GM12873 (cell line): ENCODE measurements around the gene LIPF.

Experiments used
- CTCF ChIP-seq: IDR thresholded peaks from 2 replicates; pipeline ENCODE4 v1.5.1; 2012; ENCODE audit warnings: low read depth, mild to moderate bottlenecking, moderate library complexity, low read length, control low read depth; ENCODE audit not compliant: insufficient read depth; ENCODE audit errors: missing control alignments

The LIPF gene

GRCh38 chr10:88640186-88640585, 24.1 kb upstream of the LIPF start:
- TF ChIP-seq CTCF = no peak

DNA sequence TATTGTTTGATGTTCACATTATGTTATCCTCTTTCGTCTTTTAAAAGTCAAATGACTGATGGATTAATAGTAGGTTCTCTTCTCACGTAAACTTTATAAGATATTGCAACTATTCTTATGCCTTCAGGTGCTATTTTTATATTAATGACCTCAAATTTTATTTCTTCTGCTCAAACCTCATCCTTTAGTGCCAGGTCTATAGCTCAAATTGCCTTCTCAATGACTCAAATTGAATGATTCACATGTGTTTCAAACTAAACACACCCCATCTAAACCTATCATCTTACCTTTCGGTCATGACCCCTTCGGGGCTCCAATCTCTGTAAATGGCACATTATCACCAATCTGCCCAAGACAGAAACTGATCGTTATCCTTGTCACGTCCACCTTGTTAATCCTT, 22.0 kb upstream of the LIPF start:
- TF ChIP-seq CTCF = no peak

- TF ChIP-seq CTCF = no peak
These were observed 21.3 kb upstream of the LIPF start for GRCh38 chr10:88642963-88643362.

- TF ChIP-seq CTCF = no peak
These were observed 17.1 kb upstream of the LIPF start for GRCh38 chr10:88647061-88647615.

GRCh38 chr10:88651101-88651551, 13.1 kb upstream of the LIPF start:
- no peak for TF ChIP-seq CTCF

DNA sequence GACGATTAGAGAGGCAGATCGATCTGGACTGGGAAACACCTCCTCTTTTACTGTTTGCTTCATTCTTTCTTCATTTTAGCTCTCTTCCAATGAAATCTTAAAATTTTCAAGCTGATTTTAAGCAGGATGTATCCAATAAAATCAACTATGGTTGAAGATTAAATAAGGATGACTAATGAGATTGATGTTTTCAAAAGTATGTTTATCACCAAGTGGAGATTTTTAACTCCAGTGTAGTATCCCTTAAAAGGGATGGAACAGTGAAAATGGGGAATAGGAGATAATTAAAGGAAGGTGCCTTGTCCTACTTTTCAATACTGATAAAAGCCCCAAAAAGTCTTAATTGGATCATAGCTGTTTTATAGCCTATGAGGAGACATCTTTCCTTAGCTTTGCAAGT, 11.6 kb upstream of the LIPF start:
- no peak for TF ChIP-seq CTCF

GRCh38 chr10:88657901-88658300, 6.3 kb upstream of the LIPF start:
- no peak for TF ChIP-seq CTCF
